ENCODE data around the gene CHN1.

DNA sequence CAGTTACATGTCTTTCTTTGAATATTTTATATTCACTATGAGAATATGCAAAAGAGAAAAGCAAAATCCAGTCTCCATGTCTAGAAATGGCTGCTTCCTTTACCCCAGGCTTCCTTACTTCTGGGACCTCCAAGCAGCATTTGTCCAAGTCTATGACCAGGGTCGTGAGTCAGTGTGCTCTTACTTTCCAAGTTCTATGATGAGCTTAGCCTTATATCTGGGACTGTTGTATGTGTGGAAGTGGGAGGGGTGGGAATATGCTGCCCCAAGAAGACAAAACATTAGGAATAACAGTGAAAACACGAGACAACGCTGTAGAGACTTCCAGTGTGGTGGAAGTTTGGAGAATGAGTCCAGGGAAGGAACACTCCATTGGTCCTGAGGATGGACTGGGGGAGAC, 219.7 kb downstream of the CHN1 start:
- no peak for TF ChIP-seq POLR2AphosphoS5 (IDR thresholded peaks at IDR 0.05)
- TF ChIP-seq, protein P1, sequence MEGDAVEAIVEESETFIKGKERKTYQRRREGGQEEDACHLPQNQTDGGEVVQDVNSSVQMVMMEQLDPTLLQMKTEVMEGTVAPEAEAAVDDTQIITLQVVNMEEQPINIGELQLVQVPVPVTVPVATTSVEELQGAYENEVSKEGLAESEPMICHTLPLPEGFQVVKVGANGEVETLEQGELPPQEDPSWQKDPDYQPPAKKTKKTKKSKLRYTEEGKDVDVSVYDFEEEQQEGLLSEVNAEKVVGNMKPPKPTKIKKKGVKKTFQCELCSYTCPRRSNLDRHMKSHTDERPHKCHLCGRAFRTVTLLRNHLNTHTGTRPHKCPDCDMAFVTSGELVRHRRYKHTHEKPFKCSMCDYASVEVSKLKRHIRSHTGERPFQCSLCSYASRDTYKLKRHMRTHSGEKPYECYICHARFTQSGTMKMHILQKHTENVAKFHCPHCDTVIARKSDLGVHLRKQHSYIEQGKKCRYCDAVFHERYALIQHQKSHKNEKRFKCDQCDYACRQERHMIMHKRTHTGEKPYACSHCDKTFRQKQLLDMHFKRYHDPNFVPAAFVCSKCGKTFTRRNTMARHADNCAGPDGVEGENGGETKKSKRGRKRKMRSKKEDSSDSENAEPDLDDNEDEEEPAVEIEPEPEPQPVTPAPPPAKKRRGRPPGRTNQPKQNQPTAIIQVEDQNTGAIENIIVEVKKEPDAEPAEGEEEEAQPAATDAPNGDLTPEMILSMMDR (IDR thresholded peaks at IDR 0.05) = no peak

Measured in upper lobe of left lung (tissue), 4 donors.